ENCODE measurements around the gene MFN2.

DNA sequence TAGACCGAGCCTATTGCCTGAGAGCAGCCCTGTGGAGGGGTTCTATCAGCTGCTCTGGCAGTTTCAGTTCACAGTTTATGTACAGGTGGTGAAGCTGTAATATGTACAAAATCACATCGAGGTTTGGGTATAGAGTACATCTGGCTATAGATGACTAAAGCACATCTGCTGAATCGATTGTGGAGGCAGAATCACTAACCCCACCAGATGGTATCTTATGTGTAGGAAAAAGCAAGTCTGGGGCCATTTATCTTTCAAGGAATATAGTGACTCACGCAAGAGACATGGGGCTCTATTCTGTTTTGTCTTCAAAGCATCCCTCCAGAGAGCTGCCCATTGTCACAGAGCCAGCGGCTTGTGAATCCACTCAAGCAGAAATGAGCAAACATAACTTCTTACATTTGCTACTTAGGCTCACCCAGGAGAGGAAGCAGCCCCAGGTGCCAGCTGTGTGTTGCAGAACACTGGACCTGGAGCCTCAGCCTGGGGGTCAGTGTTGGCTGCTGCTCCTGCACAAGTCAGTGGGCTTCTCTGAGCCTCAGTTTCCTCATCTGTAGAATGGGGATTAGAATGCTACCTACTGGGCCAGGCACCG is 60.3 kb downstream of the MFN2 start:
- TF ChIP-seq ELF4 (IDR thresholded peaks at IDR 0.05) (no peak), SUZ12 (IDR thresholded peaks at IDR 0.05) (no peak), BHLHE40 (IDR thresholded peaks at IDR 0.05; ENCODE audit: borderline replicate concordance) (no peak), SP1 (IDR thresholded peaks at IDR 0.05) (no peak), ARNT (IDR thresholded peaks at IDR 0.05) (no peak), ZNF384 (IDR thresholded peaks at IDR 0.05) (no peak), FOXA1 (IDR thresholded peaks at IDR 0.05) (no peak), FOXK2 (IDR thresholded peaks at IDR 0.05) (no peak), FOXM1 (IDR thresholded peaks at IDR 0.05; ENCODE audit: borderline replicate concordance) (no peak)
